SK-N-SH (cell line): ENCODE data around the gene FUT2.

Experiments
- EP300 ChIP-seq, 2 experiments: IDR thresholded peaks; 2 replicates each; pipeline versions ENCODE4 v1.4.0 to v1.6.1; 2012; ENCODE audit warnings: borderline replicate concordance in 1 of 2, low read depth in 1 of 2, low read length in 1 of 2
- GABPA ChIP-seq: IDR thresholded peaks from 2 replicates; pipeline ENCODE4 v1.4.0; 2012; ENCODE audit warnings: low read depth, mild to moderate bottlenecking
- MEF2A ChIP-seq: IDR thresholded peaks from 2 replicates; pipeline ENCODE4 v1.4.0; 2012; ENCODE audit warnings: low read depth, borderline replicate concordance
- POLR2AphosphoS5 ChIP-seq: IDR thresholded peaks from 2 replicates; pipeline ENCODE4 v1.6.1; 2012; ENCODE audit warnings: low read depth, low read length
- RAD21 ChIP-seq: IDR thresholded peaks from 2 replicates; pipeline ENCODE4 v1.6.1; 2012; ENCODE audit warnings: mild to moderate bottlenecking, low read length
- RCOR1 ChIP-seq: fragments of 150-350 bp; IDR thresholded peaks from 2 replicates; pipeline ENCODE4 v1.6.1; 2017; ENCODE audit warnings: antibody characterized with exemption, low read length
- RFX5 ChIP-seq: IDR thresholded peaks from 2 replicates; pipeline ENCODE4 v1.6.1; 2012; ENCODE audit warnings: mild to moderate bottlenecking, improper control_type of control experiment, low read length
- SMC3 ChIP-seq: IDR thresholded peaks from 2 replicates; pipeline ENCODE4 v1.6.1; 2012; ENCODE audit warnings: low read depth, low read length, improper control_type of control experiment
- TAF1 ChIP-seq: IDR thresholded peaks from 2 replicates; pipeline ENCODE4 v1.6.1; 2012; ENCODE audit warnings: low read depth, mild to moderate bottlenecking, low read length, moderate library complexity, borderline replicate concordance
- YY1 ChIP-seq: IDR thresholded peaks from 2 replicates; pipeline ENCODE4 v1.4.0; 2012; ENCODE audit warnings: low read depth, mild to moderate bottlenecking
- TF ChIP-seq, protein P1 (sequence below): fragments of 200-600 bp; sonication (generic); IDR thresholded peaks from 2 replicates; pipeline ENCODE4 v1.6.1; 2017; ENCODE audit warnings: antibody characterized with exemption, mild to moderate bottlenecking, moderate library complexity
- TF ChIP-seq, protein P2 (sequence below): IDR thresholded peaks from 2 replicates; pipeline ENCODE4 v1.6.1; 2012; ENCODE audit warnings: mild to moderate bottlenecking, low read depth, low read length, moderate library complexity
- TF ChIP-seq, protein P3 (sequence below): IDR thresholded peaks from 2 replicates; pipeline ENCODE4 v1.4.0; 2012; ENCODE audit warnings: low read depth
- TF ChIP-seq, protein P4 (sequence below): fragments of 150-350 bp; IDR thresholded peaks from 2 replicates; pipeline ENCODE4 v1.6.1; 2017; ENCODE audit warnings: antibody characterized with exemption, low read length, low read depth, borderline replicate concordance

DNA sequence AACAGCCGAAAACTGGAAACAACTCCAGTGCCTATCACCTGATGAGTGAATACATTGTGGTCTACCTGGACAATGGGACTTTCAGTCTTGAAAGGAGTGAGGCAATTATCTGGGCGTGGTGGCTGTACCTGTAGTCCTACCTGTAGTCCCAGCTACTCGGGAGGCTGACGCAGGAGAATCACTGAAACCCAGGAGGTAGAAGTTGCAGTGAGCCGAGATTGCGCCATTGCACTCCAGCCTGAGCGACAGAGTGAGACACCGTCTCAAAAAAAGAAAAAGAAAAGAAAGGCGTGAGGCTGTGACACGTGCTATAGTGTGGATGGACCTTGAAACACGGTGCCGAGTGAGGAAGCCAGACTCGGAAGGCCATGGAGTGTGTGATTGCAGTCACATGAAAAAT, 18.9 kb upstream of the FUT2 start:
- TF ChIP-seq, protein P1, sequence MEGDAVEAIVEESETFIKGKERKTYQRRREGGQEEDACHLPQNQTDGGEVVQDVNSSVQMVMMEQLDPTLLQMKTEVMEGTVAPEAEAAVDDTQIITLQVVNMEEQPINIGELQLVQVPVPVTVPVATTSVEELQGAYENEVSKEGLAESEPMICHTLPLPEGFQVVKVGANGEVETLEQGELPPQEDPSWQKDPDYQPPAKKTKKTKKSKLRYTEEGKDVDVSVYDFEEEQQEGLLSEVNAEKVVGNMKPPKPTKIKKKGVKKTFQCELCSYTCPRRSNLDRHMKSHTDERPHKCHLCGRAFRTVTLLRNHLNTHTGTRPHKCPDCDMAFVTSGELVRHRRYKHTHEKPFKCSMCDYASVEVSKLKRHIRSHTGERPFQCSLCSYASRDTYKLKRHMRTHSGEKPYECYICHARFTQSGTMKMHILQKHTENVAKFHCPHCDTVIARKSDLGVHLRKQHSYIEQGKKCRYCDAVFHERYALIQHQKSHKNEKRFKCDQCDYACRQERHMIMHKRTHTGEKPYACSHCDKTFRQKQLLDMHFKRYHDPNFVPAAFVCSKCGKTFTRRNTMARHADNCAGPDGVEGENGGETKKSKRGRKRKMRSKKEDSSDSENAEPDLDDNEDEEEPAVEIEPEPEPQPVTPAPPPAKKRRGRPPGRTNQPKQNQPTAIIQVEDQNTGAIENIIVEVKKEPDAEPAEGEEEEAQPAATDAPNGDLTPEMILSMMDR, result no peak
- TF ChIP-seq, protein P2, sequence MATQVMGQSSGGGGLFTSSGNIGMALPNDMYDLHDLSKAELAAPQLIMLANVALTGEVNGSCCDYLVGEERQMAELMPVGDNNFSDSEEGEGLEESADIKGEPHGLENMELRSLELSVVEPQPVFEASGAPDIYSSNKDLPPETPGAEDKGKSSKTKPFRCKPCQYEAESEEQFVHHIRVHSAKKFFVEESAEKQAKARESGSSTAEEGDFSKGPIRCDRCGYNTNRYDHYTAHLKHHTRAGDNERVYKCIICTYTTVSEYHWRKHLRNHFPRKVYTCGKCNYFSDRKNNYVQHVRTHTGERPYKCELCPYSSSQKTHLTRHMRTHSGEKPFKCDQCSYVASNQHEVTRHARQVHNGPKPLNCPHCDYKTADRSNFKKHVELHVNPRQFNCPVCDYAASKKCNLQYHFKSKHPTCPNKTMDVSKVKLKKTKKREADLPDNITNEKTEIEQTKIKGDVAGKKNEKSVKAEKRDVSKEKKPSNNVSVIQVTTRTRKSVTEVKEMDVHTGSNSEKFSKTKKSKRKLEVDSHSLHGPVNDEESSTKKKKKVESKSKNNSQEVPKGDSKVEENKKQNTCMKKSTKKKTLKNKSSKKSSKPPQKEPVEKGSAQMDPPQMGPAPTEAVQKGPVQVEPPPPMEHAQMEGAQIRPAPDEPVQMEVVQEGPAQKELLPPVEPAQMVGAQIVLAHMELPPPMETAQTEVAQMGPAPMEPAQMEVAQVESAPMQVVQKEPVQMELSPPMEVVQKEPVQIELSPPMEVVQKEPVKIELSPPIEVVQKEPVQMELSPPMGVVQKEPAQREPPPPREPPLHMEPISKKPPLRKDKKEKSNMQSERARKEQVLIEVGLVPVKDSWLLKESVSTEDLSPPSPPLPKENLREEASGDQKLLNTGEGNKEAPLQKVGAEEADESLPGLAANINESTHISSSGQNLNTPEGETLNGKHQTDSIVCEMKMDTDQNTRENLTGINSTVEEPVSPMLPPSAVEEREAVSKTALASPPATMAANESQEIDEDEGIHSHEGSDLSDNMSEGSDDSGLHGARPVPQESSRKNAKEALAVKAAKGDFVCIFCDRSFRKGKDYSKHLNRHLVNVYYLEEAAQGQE, result no peak
- TF ChIP-seq RAD21, result no peak
- TF ChIP-seq TAF1, result no peak
- TF ChIP-seq, protein P3, sequence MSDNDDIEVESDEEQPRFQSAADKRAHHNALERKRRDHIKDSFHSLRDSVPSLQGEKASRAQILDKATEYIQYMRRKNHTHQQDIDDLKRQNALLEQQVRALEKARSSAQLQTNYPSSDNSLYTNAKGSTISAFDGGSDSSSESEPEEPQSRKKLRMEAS, result no peak
- TF ChIP-seq POLR2AphosphoS5, result no peak
- no peak for TF ChIP-seq MEF2A
- TF ChIP-seq RCOR1, result no peak
- TF ChIP-seq SMC3, result no peak
- no peak for TF ChIP-seq EP300 (IDR thresholded peaks at IDR 0.05; ENCODE audit: borderline replicate concordance in 1 of 2, low read depth in 1 of 2, low read length in 1 of 2)
- TF ChIP-seq YY1, result no peak
- TF ChIP-seq GABPA, result no peak
- TF ChIP-seq RFX5, result no peak
- TF ChIP-seq, protein P4, sequence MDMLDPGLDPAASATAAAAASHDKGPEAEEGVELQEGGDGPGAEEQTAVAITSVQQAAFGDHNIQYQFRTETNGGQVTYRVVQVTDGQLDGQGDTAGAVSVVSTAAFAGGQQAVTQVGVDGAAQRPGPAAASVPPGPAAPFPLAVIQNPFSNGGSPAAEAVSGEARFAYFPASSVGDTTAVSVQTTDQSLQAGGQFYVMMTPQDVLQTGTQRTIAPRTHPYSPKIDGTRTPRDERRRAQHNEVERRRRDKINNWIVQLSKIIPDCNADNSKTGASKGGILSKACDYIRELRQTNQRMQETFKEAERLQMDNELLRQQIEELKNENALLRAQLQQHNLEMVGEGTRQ, result no peak
